H1 (cell line): ENCODE data around the gene PKP1. TPM values are rescaled to one million over a fixed set of nuclear protein-coding genes. Genes with fewer than 3 reads are reported as not detected.

ENCODE experiments used
- CBX5 ChIP-seq: fragments of 300-800, 300-1000 bp; sonication (generic); IDR thresholded peaks from 2 replicates; pipeline ENCODE4 v1.7.1; 2016; ENCODE audit warnings: antibody characterized with exemption, low read length, low read depth
- CREB1 ChIP-seq: IDR thresholded peaks from 2 replicates; pipeline ENCODE4 v1.6.1; 2012; ENCODE audit warnings: inconsistent platforms
- RFX5 ChIP-seq: IDR thresholded peaks from 2 replicates; pipeline ENCODE4 v1.6.1; 2011; ENCODE audit warnings: low read depth, low read length, improper control_type of control experiment, borderline replicate concordance
- SIRT6 ChIP-seq: IDR thresholded peaks from one replicate; pipeline ENCODE4 v1.7.1; 2012; ENCODE audit warnings: low read length, inconsistent platforms
- SIX5 ChIP-seq: IDR thresholded peaks from 2 replicates; pipeline ENCODE4 v1.6.1; 2011; ENCODE audit warnings: mild to moderate bottlenecking, low read depth, low read length
- YY1 ChIP-seq: IDR thresholded peaks from 2 replicates; pipeline ENCODE4 v1.6.1; 2011; ENCODE audit warnings: low read depth, mild to moderate bottlenecking, low read length
- polyA plus RNA-seq, 7 experiments: library from polyadenylated mRNA; depleted of rRNA in 3 of 7; stranded (reverse) in 5 of 7; unstranded in 2 of 7; fragments of >200 nt in 5 of 7; fragments of 200-250 nt in 2 of 7; gene quantifications; 1 replicate in 5 of 7; 2 replicates in 1 of 7; 4 replicates in 1 of 7; pipeline versions ENCODE4 v1.2.1 to v1.2.3, GENCODE V29; 2011 to 2013; ENCODE audit warnings: missing spikeins in 2 of 7, mixed read lengths in 2 of 7
- total RNA-seq: library from RNA; stranded (reverse); fragmentation: NEBNext Ultra II Directional; extraction: Animal tissue kit (Norgen Biotek cat#: 25700); gene quantifications from 2 replicates; pipeline ENCODE4 v1.2.1, GENCODE V29; 2021
- TF ChIP-seq, protein P1 (sequence below): fragments of 300-600 bp; sonication (generic); IDR thresholded peaks from 2 replicates; pipeline ENCODE4 v1.7.1; 2012; ENCODE audit warnings: low read length, moderate library complexity, mild to moderate bottlenecking, inconsistent platforms; ENCODE audit not compliant: insufficient replicate concordance

PKP1 gene
- total and polyA plus RNA-seq, 2 of the 8 experiments (the other 6 are each of a cell fraction or from before 2014, with no cell fraction given) = 0.21 to 0.95 TPM

DNA sequence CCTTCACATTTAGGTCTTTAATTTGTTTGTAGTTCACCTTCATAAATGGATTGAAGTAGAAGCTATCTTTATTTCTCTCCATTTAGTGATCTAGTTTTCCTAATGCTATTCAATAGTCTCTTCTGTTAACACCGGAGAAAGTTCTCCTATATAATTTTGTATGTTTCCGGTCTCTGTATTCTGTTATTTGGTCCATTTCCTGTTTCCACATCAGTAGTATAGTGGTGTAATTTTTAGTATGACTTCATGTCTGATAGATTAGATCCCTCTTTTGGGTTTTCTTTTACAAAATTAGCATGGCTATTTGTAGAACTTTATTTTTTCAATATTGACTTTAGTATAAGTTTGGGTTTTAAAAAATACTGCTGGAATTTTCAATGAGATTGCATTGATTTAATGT is 41.6 kb upstream of the PKP1 start (continued):
- TF ChIP-seq, protein P1, sequence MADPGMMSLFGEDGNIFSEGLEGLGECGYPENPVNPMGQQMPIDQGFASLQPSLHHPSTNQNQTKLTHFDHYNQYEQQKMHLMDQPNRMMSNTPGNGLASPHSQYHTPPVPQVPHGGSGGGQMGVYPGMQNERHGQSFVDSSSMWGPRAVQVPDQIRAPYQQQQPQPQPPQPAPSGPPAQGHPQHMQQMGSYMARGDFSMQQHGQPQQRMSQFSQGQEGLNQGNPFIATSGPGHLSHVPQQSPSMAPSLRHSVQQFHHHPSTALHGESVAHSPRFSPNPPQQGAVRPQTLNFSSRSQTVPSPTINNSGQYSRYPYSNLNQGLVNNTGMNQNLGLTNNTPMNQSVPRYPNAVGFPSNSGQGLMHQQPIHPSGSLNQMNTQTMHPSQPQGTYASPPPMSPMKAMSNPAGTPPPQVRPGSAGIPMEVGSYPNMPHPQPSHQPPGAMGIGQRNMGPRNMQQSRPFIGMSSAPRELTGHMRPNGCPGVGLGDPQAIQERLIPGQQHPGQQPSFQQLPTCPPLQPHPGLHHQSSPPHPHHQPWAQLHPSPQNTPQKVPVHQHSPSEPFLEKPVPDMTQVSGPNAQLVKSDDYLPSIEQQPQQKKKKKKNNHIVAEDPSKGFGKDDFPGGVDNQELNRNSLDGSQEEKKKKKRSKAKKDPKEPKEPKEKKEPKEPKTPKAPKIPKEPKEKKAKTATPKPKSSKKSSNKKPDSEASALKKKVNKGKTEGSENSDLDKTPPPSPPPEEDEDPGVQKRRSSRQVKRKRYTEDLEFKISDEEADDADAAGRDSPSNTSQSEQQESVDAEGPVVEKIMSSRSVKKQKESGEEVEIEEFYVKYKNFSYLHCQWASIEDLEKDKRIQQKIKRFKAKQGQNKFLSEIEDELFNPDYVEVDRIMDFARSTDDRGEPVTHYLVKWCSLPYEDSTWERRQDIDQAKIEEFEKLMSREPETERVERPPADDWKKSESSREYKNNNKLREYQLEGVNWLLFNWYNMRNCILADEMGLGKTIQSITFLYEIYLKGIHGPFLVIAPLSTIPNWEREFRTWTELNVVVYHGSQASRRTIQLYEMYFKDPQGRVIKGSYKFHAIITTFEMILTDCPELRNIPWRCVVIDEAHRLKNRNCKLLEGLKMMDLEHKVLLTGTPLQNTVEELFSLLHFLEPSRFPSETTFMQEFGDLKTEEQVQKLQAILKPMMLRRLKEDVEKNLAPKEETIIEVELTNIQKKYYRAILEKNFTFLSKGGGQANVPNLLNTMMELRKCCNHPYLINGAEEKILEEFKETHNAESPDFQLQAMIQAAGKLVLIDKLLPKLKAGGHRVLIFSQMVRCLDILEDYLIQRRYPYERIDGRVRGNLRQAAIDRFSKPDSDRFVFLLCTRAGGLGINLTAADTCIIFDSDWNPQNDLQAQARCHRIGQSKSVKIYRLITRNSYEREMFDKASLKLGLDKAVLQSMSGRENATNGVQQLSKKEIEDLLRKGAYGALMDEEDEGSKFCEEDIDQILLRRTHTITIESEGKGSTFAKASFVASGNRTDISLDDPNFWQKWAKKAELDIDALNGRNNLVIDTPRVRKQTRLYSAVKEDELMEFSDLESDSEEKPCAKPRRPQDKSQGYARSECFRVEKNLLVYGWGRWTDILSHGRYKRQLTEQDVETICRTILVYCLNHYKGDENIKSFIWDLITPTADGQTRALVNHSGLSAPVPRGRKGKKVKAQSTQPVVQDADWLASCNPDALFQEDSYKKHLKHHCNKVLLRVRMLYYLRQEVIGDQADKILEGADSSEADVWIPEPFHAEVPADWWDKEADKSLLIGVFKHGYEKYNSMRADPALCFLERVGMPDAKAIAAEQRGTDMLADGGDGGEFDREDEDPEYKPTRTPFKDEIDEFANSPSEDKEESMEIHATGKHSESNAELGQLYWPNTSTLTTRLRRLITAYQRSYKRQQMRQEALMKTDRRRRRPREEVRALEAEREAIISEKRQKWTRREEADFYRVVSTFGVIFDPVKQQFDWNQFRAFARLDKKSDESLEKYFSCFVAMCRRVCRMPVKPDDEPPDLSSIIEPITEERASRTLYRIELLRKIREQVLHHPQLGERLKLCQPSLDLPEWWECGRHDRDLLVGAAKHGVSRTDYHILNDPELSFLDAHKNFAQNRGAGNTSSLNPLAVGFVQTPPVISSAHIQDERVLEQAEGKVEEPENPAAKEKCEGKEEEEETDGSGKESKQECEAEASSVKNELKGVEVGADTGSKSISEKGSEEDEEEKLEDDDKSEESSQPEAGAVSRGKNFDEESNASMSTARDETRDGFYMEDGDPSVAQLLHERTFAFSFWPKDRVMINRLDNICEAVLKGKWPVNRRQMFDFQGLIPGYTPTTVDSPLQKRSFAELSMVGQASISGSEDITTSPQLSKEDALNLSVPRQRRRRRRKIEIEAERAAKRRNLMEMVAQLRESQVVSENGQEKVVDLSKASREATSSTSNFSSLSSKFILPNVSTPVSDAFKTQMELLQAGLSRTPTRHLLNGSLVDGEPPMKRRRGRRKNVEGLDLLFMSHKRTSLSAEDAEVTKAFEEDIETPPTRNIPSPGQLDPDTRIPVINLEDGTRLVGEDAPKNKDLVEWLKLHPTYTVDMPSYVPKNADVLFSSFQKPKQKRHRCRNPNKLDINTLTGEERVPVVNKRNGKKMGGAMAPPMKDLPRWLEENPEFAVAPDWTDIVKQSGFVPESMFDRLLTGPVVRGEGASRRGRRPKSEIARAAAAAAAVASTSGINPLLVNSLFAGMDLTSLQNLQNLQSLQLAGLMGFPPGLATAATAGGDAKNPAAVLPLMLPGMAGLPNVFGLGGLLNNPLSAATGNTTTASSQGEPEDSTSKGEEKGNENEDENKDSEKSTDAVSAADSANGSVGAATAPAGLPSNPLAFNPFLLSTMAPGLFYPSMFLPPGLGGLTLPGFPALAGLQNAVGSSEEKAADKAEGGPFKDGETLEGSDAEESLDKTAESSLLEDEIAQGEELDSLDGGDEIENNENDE = no peak
- TF ChIP-seq RFX5 (no peak), CREB1 (no peak), CBX5 (no peak), YY1 (no peak), SIX5 (no peak), SIRT6 (no peak)
